Measurements from ENCODE around the gene PPP1R13L. TPM values are rescaled to one million over a fixed set of nuclear protein-coding genes. Genes with fewer than 3 reads are reported as not detected.

PPP1R13L gene
- total RNA-seq, 1 donor from 2014 or later, result 8.2 TPM

- no peaks in the 10 kb centered on the region for H3K4me1 Mint-ChIP-seq
- no peak overlapping the region for H3K27ac Mint-ChIP-seq (ENCODE audit: unreplicated experiment)
- no peak for DNase-seq (ENCODE audit: low read depth, low spot score)
- TF ChIP-seq, protein P1, sequence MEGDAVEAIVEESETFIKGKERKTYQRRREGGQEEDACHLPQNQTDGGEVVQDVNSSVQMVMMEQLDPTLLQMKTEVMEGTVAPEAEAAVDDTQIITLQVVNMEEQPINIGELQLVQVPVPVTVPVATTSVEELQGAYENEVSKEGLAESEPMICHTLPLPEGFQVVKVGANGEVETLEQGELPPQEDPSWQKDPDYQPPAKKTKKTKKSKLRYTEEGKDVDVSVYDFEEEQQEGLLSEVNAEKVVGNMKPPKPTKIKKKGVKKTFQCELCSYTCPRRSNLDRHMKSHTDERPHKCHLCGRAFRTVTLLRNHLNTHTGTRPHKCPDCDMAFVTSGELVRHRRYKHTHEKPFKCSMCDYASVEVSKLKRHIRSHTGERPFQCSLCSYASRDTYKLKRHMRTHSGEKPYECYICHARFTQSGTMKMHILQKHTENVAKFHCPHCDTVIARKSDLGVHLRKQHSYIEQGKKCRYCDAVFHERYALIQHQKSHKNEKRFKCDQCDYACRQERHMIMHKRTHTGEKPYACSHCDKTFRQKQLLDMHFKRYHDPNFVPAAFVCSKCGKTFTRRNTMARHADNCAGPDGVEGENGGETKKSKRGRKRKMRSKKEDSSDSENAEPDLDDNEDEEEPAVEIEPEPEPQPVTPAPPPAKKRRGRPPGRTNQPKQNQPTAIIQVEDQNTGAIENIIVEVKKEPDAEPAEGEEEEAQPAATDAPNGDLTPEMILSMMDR (conservative IDR thresholded peaks at IDR 0.05), result no peak
- peaks cover 8% of the 10 kb centered on the region for H3K36me3 Mint-ChIP-seq (ENCODE audit: low read depth)
- no peak overlapping the region for H3K4me3 Mint-ChIP-seq
- no peaks in the 10 kb centered on the region for H3K9me3 Mint-ChIP-seq
- no peaks in the 10 kb centered on the region for H3K27me3 Mint-ChIP-seq (ENCODE audit: low read depth)
Measured at GRCh38 chr19:45354241-45354842, 50.5 kb downstream of the PPP1R13L start.

DNA sequence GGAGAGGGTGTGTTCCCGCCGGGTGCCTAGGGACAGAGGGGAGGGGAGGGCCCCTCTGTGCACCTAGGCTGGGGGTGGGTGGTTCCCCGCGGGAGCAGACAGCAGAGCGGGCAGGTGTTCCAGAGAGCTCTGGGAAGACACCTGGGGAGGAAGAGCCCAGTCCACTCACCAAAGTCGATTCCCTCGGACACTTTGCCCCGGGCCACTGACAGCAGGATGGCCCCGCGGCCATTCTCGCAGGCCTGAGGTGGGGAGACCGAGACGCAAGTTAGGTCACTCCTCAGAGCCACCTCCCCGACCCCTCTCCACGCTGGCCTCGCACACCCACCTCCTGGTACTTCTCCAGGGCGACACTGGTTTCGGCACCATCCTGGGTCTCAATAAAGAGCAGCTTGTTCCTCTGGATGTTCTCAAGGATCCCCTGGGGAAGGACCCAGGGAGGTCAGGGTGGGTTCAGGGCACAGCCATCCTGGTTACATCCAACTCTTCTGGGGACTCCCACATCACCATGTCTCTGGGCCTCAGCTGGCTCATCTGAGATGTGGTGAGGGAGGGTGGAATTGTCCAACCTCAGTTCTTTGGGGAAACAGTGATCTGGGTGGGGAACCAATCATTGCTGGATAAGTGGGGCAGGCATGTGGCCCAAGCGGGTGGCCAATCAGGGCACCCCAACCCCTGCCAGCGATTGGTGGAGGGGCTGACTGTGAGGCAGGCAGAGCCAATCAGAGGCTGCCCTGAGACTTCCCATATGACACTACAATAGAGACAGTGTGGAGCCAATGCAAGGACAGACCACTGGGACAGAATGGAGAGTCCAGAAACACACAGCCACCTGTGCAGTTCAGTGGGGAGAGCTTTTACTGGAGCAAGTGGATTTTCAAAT, 51.7 kb downstream of the PPP1R13L start:
- no peaks in the 10 kb centered on the region for H3K9me3 Mint-ChIP-seq
- H3K4me1 Mint-ChIP-seq, result no peaks in the 10 kb centered on the region
- H3K36me3 Mint-ChIP-seq (ENCODE audit: low read depth), result peaks cover 8% of the 10 kb centered on the region
- no peak overlapping the region for H3K4me3 Mint-ChIP-seq
- TF ChIP-seq, protein P1 (conservative IDR thresholded peaks at IDR 0.05), result no peak
- H3K27ac Mint-ChIP-seq (ENCODE audit: unreplicated experiment), result no peak overlapping the region
- H3K27me3 Mint-ChIP-seq (ENCODE audit: low read depth), result peaks cover 3% of the 10 kb centered on the region
- no peak for DNase-seq (ENCODE audit: low read depth, low spot score)

DNA sequence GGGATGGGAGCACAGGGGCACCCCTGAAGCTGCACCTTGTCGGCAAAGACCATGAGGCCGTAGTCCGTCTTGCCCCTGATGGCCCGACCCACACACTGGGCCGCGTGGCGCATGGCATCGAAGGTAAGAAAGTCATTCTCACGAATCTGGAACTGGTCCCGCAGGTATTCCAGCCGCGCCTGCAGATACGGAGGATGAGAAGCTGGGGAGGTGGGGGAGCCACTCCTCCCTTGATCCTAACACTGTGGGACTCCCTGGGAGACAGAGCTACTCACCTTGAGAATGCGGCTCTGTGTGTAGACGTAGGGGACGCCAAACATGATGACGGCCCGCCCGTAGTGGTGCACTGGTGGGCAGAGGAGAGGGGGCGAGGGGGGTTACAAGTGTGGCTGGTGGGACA, 52.4 kb downstream of the PPP1R13L start:
- no peak for DNase-seq (ENCODE audit: low read depth, low spot score)
- H3K4me3 Mint-ChIP-seq, result no peak overlapping the region
- no peak overlapping the region for H3K27ac Mint-ChIP-seq (ENCODE audit: unreplicated experiment)
- TF ChIP-seq, protein P1 (conservative IDR thresholded peaks at IDR 0.05), result no peak
- peaks cover 8% of the 10 kb centered on the region for H3K36me3 Mint-ChIP-seq (ENCODE audit: low read depth)
- H3K4me1 Mint-ChIP-seq, result no peaks in the 10 kb centered on the region
- peaks cover 3% of the 10 kb centered on the region for H3K27me3 Mint-ChIP-seq (ENCODE audit: low read depth)
- no peaks in the 10 kb centered on the region for H3K9me3 Mint-ChIP-seq

DNA sequence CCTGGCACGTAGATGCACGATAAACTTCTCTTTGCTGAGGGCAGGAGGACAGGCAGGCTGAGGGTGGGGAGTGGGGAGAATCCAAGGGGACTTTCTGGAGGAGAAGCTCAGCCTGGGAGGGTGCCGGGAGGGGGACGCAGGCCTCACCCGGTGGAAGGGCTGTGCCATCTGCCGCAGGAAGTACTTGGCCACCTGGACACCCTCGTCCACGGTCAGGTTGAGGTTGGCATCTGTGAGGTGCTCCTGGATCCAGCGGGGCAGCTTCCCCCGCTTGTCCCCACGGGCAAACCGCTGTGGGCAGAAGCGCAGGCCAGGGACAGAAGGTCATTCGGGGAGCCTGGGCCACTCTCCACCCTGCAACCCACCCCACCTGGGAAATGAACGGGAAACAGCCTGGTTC, 52.8 kb downstream of the PPP1R13L start:
- TF ChIP-seq, protein P1 (conservative IDR thresholded peaks at IDR 0.05), result no peak
- Mint-ChIP-seq H3K36me3 (ENCODE audit: low read depth) (peaks cover 8% of the 10 kb centered on the region), H3K27me3 (ENCODE audit: low read depth) (peaks cover 6% of the 10 kb centered on the region), H3K4me3 (no peak overlapping the region), H3K4me1 (no peaks in the 10 kb centered on the region), H3K9me3 (no peaks in the 10 kb centered on the region), H3K27ac (ENCODE audit: unreplicated experiment) (no peak overlapping the region)
- no peak for DNase-seq (ENCODE audit: low read depth, low spot score)

GRCh38 chr19:45351401-45351952, 53.4 kb downstream of the PPP1R13L start:
- Mint-ChIP-seq H3K27ac (ENCODE audit: unreplicated experiment) (no peak overlapping the region), H3K36me3 (ENCODE audit: low read depth) (peaks cover 8% of the 10 kb centered on the region), H3K4me3 (no peak overlapping the region), H3K4me1 (no peaks in the 10 kb centered on the region), H3K9me3 (no peaks in the 10 kb centered on the region), H3K27me3 (ENCODE audit: low read depth) (peaks cover 11% of the 10 kb centered on the region)
- TF ChIP-seq, protein P1 (conservative IDR thresholded peaks at IDR 0.05), result no peak
- DNase-seq (ENCODE audit: low read depth, low spot score), result no peak
